GM12865 (cell line): Measurements from ENCODE around the gene OSGIN1.

ENCODE experiments used
- DNase-seq: peaks from one replicate; pipeline ENCODE4 v3.0.0; 2010; ENCODE audit warnings: low read depth
- H3K4me3 ChIP-seq: 2 replicates; pipeline ENCODE4 v1.5.1; 2011; ENCODE audit warnings: mild to moderate bottlenecking, low read depth, low read length, control low read depth
- CTCF ChIP-seq: IDR thresholded peaks from 2 replicates; pipeline ENCODE4 v1.5.1; 2011; ENCODE audit warnings: low read length, control low read depth, low read depth, inconsistent platforms; ENCODE audit not compliant: insufficient read depth; ENCODE audit errors: missing control alignments

The OSGIN1 gene

GRCh38 chr16:83942074-83942473 is 11.0 kb upstream of the OSGIN1 start:
- H3K4me3 ChIP-seq: no peak overlapping the region
- no peak for DNase-seq
- TF ChIP-seq CTCF: no peak

- DNase-seq: no peak
- no peak for TF ChIP-seq CTCF
- no peak overlapping the region for H3K4me3 ChIP-seq
Measured at GRCh38 chr16:83942815-83943515, 10.1 kb upstream of the OSGIN1 start.

GRCh38 chr16:83943516-83944050 is 9.5 kb upstream of the OSGIN1 start:
- no peak for DNase-seq
- no peak overlapping the region for H3K4me3 ChIP-seq
- TF ChIP-seq CTCF: no peak

GRCh38 chr16:83945587-83945986 is 7.5 kb upstream of the OSGIN1 start:
- H3K4me3 ChIP-seq: no peak overlapping the region
- TF ChIP-seq CTCF: no peak
- DNase-seq: no peak

GRCh38 chr16:83946154-83946780 is 6.8 kb upstream of the OSGIN1 start:
- no peak for TF ChIP-seq CTCF
- no peak overlapping the region for H3K4me3 ChIP-seq
- DNase-seq: no peak

GRCh38 chr16:83946781-83947566 is 6.1 kb upstream of the OSGIN1 start:
- no peak overlapping the region for H3K4me3 ChIP-seq
- TF ChIP-seq CTCF: no peak
- no peak for DNase-seq
